PC-3 (cell line): Measurements from ENCODE around the gene CATSPERZ. TPM values are rescaled to one million over a fixed set of nuclear protein-coding genes. Genes with fewer than 3 reads are reported as not detected.

Source experiments
- ATAC-seq: fragments of 200-7000 bp; cut with Tn5 transposase; 2 replicates; pipeline ENCODE4 v1.9.1; 2020; ENCODE audit warnings: mild to moderate bottlenecking, moderate library complexity
- BruUV-seq: library from RNA; stranded (reverse); fragments of 400-500 nt; replicated peaks from 2 replicates; lab custom pipeline; 2021; lab: Mats Ljungman, UMichigan
- CTCF ChIA-PET: fragments of 300-600 bp; sonication (Branson Sonifier 250); formaldehyde crosslinking; loops from one replicate; lab custom pipeline; 2022; ENCODE audit warnings: antibody characterized with exemption; lab: Charles Lee
- POLR2A ChIA-PET: fragments of 300-600 bp; sonication (Branson Sonifier 250); formaldehyde crosslinking; loops from one replicate; lab custom pipeline; 2022; ENCODE audit warnings: antibody characterized with exemption; ENCODE audit not compliant: unreplicated experiment; lab: Charles Lee
- DNase-seq: peaks from one replicate; pipeline ENCODE4 v3.0.0-alpha.2; 2015
- H2AFZ ChIP-seq: fragments of 300-600 bp; sonication (generic); 2 replicates; pipeline ENCODE4 v1.6.0; 2016; ENCODE audit warnings: antibody characterized with exemption, low read length
- H3F3A ChIP-seq: fragments of 300-600 bp; sonication (generic); one replicate; pipeline ENCODE4 v1.6.0; 2017; ENCODE audit warnings: antibody characterized with exemption, low read length, control low read depth, mild to moderate bottlenecking; ENCODE audit not compliant: unreplicated experiment
- H3K27ac ChIP-seq: fragments of 300-600 bp; sonication (generic); 2 replicates; pipeline ENCODE4 v1.5.1; 2016; ENCODE audit warnings: mild to moderate bottlenecking, low read length
- H3K27me3 ChIP-seq: fragments of 300-600 bp; sonication (generic); 2 replicates; pipeline ENCODE4 v1.6.1; 2016; ENCODE audit warnings: low read length, mixed read lengths
- H3K36me3 ChIP-seq: fragments of 300-600 bp; sonication (generic); 2 replicates; pipeline ENCODE4 v1.6.1; 2016; ENCODE audit warnings: low read depth, mixed run types, low read length, mixed read lengths
- H3K4me1 ChIP-seq: fragments of 300-600 bp; sonication (generic); 2 replicates; pipeline ENCODE4 v1.5.1; 2016; ENCODE audit warnings: low read length; ENCODE audit not compliant: insufficient read depth
- H3K4me2 ChIP-seq: fragments of 300-600 bp; sonication (generic); 2 replicates; pipeline ENCODE4 v1.6.0; 2016; ENCODE audit warnings: low read length
- H3K4me3 ChIP-seq: fragments of 300-600 bp; sonication (generic); 2 replicates; pipeline ENCODE4 v1.5.1; 2016; ENCODE audit warnings: mild to moderate bottlenecking, low read length, mixed read lengths
- H3K79me2 ChIP-seq: fragments of 300-600 bp; sonication (generic); 2 replicates; pipeline ENCODE4 v1.6.1; 2017; ENCODE audit warnings: low read length, mixed read lengths
- H3K9ac ChIP-seq: fragments of 300-600 bp; sonication (generic); 2 replicates; pipeline ENCODE4 v1.6.0; 2016; ENCODE audit warnings: mild to moderate bottlenecking, low read length
- H3K9me2 ChIP-seq: fragments of 300-600 bp; sonication (generic); replicated peaks from 2 replicates; pipeline ENCODE4 v1.6.1; 2016; ENCODE audit warnings: mixed run types, low read length, mixed read lengths
- H3K9me3 ChIP-seq: fragments of 300-600 bp; sonication (generic); 2 replicates; pipeline ENCODE4 v1.6.1; 2016; ENCODE audit warnings: low read length, mixed read lengths
- H4K20me1 ChIP-seq: fragments of 300-600 bp; sonication (generic); 2 replicates; pipeline ENCODE4 v1.6.1; 2016; ENCODE audit warnings: low read length, mixed read lengths
- CTCF ChIP-seq: fragments of 300-600 bp; sonication (generic); conservative IDR thresholded peaks from 2 replicates; pipeline ENCODE4 v1.5.1; 2017; ENCODE audit warnings: antibody characterized with exemption, low read depth, mild to moderate bottlenecking, low read length
- EZH2 ChIP-seq: fragments of 300-600 bp; sonication (generic); IDR thresholded peaks from one replicate; pipeline ENCODE4 v1.6.1; 2017; ENCODE audit warnings: antibody characterized with exemption, mild to moderate bottlenecking, low read length; ENCODE audit not compliant: unreplicated experiment
- EZH2phosphoT487 ChIP-seq: fragments of 300-600 bp; sonication (generic); IDR thresholded peaks from 2 replicates; pipeline ENCODE4 v1.6.1; 2018; ENCODE audit warnings: mild to moderate bottlenecking, antibody characterized with exemption, low read length, borderline replicate concordance
- intact Hi-C: fragments of 100-400 bp; cut with micrococcal nuclease; formaldehyde crosslinking; loops from 2 replicates; pipeline ENCODE4 v1.9.0; 2023
- total RNA-seq: library from RNA; depleted of rRNA; stranded (reverse); fragments of >200 nt; gene quantifications from 2 replicates; pipeline ENCODE4 v1.2.3, GENCODE V29; 2014

CATSPERZ gene
- total RNA-seq, 1 experiment from 2014 or later = 9.2 TPM

GRCh38 chr11:64267207-64267945, 32.8 kb upstream of the CATSPERZ start:
- DNase-seq (no peak), ATAC-seq (no peak)
- Histone ChIP-seq H3K4me1 (peaks cover 35% of the 10 kb centered on the region), H4K20me1 (no peaks in the 10 kb centered on the region), H3K79me2 (peaks cover 11% of the 10 kb centered on the region; the same call in 1 of the 2 replicates), H3K4me2 (no peak overlapping the region), H3K27me3 (no peaks in the 10 kb centered on the region), H3K4me3 (no peak overlapping the region), H3K9ac (no peak overlapping the region), H3K36me3 (peaks cover 21% of the 10 kb centered on the region; the same call in 1 of the 2 replicates), H3K9me3 (no peaks in the 10 kb centered on the region), H3K9me2 (no peaks in the 10 kb centered on the region), H3F3A (no peaks in the 10 kb centered on the region), H2AFZ (no peak overlapping the region), H3K27ac (no peak overlapping the region)
- intact Hi-C loops = no loop called here
- ChIA-PET CTCF (no interaction called here), POLR2A (no interaction called here)
- TF ChIP-seq CTCF = no peak
- TF ChIP-seq EZH2 = no peak
- TF ChIP-seq EZH2phosphoT487 = no peak
- BruUV-seq = no TSS peak

- H3K79me2 ChIP-seq = peaks cover 14% of the 10 kb centered on the region; the same call in 1 of the 2 replicates
- intact Hi-C loops = no loop called here
- no TSS peak for BruUV-seq
- H3F3A ChIP-seq = no peaks in the 10 kb centered on the region
- no peak for TF ChIP-seq CTCF
- no peak for TF ChIP-seq EZH2phosphoT487
- TF ChIP-seq EZH2 = no peak
- H3K36me3 ChIP-seq = peaks cover 13% of the 10 kb centered on the region; the same call in 1 of the 2 replicates
- CTCF ChIA-PET = no interaction called here
- H3K9me3 ChIP-seq = no peaks in the 10 kb centered on the region
- POLR2A ChIA-PET = no interaction called here
- H2AFZ ChIP-seq = no peak overlapping the region
- H3K4me2 ChIP-seq = peak overlapping the region; percentile 82
- peaks cover 35% of the 10 kb centered on the region for H3K4me1 ChIP-seq
- ATAC-seq (peak; percentile 1), DNase-seq (peak; percentile 58)
- peak overlapping the region; percentile 69; the same call in 1 of the 2 replicates for H3K4me3 ChIP-seq
- H3K9ac ChIP-seq = no peak overlapping the region
- peak overlapping the region; percentile 59 for H3K27ac ChIP-seq
- H4K20me1 ChIP-seq = no peaks in the 10 kb centered on the region
- H3K9me2 ChIP-seq = no peaks in the 10 kb centered on the region
- H3K27me3 ChIP-seq = no peaks in the 10 kb centered on the region
These were observed 31.9 kb upstream of the CATSPERZ start for GRCh38 chr11:64268025-64268892.
